Measurements from ENCODE around the gene CELSR1.

CELSR1 gene

GRCh38 chr22:46583571-46583970 lies 46.2 kb upstream of the CELSR1 start:
- H3K4me3 ChIP-seq (ENCODE audit: control insufficient read depth, low read depth, low read length) = no peak overlapping the region
- DNase-seq (ENCODE audit: low read depth) = no peak
- no peak for TF ChIP-seq CTCF (conservative IDR thresholded peaks at IDR 0.05; ENCODE audit: control insufficient read depth, insufficient read depth, low read depth, low read length)

- no peak for DNase-seq (ENCODE audit: low read depth)
- no peak for TF ChIP-seq CTCF (conservative IDR thresholded peaks at IDR 0.05; ENCODE audit: control insufficient read depth, insufficient read depth, low read depth, low read length)
- no peak overlapping the region for H3K4me3 ChIP-seq (ENCODE audit: control insufficient read depth, low read depth, low read length)
These were observed 45.0 kb upstream of the CELSR1 start for GRCh38 chr22:46582281-46582933.

- no peak overlapping the region for H3K4me3 ChIP-seq (ENCODE audit: control insufficient read depth, low read depth, low read length)
- DNase-seq (ENCODE audit: low read depth) = no peak
- TF ChIP-seq CTCF (conservative IDR thresholded peaks at IDR 0.05; ENCODE audit: control insufficient read depth, insufficient read depth, low read depth, low read length) = no peak
These were observed 44.3 kb upstream of the CELSR1 start for GRCh38 chr22:46581538-46582244.

- H3K4me3 ChIP-seq (ENCODE audit: control insufficient read depth, low read depth, low read length) = no peak overlapping the region
These were observed 43.6 kb upstream of the CELSR1 start for GRCh38 chr22:46580940-46581537.

GRCh38 chr22:46579751-46580449 lies 42.5 kb upstream of the CELSR1 start:
- TF ChIP-seq CTCF (conservative IDR thresholded peaks at IDR 0.05; ENCODE audit: control insufficient read depth, insufficient read depth, low read depth, low read length) = no peak
- no peak overlapping the region for H3K4me3 ChIP-seq (ENCODE audit: control insufficient read depth, low read depth, low read length)
- DNase-seq (ENCODE audit: low read depth) = no peak

More at GRCh38 chr22:46580940-46581537, 43.6 kb upstream of the CELSR1 start:
- no peak for DNase-seq (ENCODE audit: low read depth)
- no peak for TF ChIP-seq CTCF (conservative IDR thresholded peaks at IDR 0.05; ENCODE audit: control insufficient read depth, insufficient read depth, low read depth, low read length)

GRCh38 chr22:46578824-46579561 lies 41.6 kb upstream of the CELSR1 start:
- H3K4me3 ChIP-seq (ENCODE audit: control insufficient read depth, low read depth, low read length) = no peak overlapping the region
- TF ChIP-seq CTCF (conservative IDR thresholded peaks at IDR 0.05; ENCODE audit: control insufficient read depth, insufficient read depth, low read depth, low read length) = no peak
- DNase-seq (ENCODE audit: low read depth) = peak; percentile 35
